Brain pericyte (primary cell): ENCODE data around the gene GPR108.
"Not testable (repeated sequence)": the region's sequence is repeated elsewhere in the genome, so short reads cannot be mapped to it uniquely, and the experiment has no call there.

Experiments used
- DNase-seq: peaks from one replicate; pipeline ENCODE4 v3.0.0-alpha.2; 2012; ENCODE audit warnings: low read depth, low spot score

GPR108 gene

GRCh38 chr19:6737284-6737872, at the start of gene GPR108:
Gene GPR108 (minus strand): TSS chr19:6737580. CDS start chr19:6737576, 4 bp downstream.
- peak; percentile 100 for DNase-seq

DNA sequence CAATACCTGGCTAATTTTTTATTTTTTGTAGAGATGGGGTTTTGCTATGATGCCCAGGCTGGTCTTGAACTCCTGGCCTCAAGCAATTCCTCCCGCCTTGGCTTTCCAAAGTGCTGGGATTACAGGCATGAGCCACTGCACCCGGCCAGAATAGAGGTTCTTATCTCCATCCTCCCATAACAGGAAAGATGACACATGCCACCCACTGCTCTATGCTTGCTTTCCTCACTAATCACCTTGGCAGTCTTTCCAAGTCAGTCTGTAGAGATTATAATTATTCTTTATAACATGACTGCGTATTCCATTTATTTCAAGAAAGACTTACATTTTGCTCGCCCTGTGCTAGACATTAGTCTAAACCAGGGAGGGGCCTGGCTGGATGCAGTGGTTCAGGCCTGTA, 41.8 kb upstream of the GPR108 start:
- DNase-seq, result no peak

- DNase-seq, result no peak
Measured at GRCh38 chr19:6778386-6778785, 41.0 kb upstream of the GPR108 start.

DNA sequence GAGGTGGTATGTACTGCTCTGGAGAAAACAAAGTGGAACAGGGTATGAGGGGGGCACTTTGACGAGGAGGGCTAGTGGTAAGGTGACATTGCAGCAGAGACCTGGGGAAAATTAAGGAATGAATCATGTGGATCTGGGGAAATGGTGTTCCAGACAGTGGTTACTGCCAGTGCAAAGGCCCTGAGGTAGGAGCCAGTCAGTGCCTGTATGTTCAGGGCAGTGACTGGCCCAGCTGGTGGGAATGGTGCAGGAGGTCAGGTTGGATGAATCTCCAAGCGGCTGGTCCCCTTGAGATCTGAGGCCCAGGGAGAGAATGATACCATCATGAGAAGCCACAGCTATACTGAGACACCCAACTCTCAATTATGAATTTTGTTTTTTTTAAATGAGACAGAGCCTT, 40.1 kb upstream of the GPR108 start:
- no peak for DNase-seq

GRCh38 chr19:6776999-6777398, 39.6 kb upstream of the GPR108 start:
- DNase-seq, result no peak

- DNase-seq, result not testable (repeated sequence)
Measured at GRCh38 chr19:6776045-6776444, 38.7 kb upstream of the GPR108 start.

- no peak for DNase-seq
Measured at GRCh38 chr19:6774821-6775707, 37.7 kb upstream of the GPR108 start.

DNA sequence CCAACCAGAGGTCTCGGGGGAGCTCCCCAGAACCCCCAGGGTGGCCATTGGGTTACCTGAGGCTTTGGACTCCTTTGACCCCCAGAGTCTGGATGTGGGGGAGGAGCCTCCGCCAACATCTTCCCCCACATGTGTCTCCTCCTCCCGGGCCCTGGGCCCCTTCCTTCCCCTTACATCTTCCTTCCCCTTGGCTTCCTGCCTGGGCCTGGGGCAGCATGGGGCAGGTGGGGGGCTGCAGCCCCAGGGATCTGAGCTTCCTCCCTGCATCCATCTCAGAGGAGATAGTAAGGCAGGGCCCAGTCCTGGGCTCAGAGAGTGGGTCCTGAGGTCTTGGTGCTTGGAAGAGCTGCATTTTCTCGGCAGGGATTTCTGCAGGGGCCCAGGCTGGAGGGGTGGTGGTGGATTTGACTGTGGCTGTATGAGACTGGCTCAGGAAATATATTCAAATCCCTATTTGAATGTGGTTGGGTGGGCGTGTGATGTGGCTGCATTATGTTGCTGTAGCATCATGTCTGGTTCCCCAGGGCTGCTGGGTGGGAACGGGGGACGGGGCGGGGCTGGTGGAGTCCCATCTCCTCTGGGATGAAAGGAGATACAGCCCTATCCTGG, 36.0 kb upstream of the GPR108 start:
- no peak for DNase-seq

DNA sequence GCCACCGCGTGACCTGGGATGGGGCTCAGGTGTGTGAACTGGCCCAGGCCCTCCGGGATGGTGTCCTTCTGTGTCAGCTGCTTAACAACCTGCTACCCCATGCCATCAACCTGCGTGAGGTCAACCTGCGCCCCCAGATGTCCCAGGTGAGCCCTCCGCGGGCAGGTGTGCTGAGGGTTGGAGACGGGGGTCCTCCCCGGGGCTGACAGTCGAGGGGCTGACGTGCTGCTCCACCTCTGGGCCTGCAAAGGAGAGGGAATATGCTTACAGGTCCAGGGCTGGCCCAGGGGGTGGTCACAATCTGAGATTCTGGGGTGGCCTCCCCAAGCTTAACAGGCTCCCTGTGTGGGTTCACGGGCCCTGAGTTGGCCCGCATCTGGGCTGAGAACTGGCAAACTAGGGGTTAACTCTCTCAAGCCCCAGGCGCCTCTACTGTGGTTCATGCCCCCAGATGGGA, 35.5 kb upstream of the GPR108 start:
- no peak for DNase-seq

DNA sequence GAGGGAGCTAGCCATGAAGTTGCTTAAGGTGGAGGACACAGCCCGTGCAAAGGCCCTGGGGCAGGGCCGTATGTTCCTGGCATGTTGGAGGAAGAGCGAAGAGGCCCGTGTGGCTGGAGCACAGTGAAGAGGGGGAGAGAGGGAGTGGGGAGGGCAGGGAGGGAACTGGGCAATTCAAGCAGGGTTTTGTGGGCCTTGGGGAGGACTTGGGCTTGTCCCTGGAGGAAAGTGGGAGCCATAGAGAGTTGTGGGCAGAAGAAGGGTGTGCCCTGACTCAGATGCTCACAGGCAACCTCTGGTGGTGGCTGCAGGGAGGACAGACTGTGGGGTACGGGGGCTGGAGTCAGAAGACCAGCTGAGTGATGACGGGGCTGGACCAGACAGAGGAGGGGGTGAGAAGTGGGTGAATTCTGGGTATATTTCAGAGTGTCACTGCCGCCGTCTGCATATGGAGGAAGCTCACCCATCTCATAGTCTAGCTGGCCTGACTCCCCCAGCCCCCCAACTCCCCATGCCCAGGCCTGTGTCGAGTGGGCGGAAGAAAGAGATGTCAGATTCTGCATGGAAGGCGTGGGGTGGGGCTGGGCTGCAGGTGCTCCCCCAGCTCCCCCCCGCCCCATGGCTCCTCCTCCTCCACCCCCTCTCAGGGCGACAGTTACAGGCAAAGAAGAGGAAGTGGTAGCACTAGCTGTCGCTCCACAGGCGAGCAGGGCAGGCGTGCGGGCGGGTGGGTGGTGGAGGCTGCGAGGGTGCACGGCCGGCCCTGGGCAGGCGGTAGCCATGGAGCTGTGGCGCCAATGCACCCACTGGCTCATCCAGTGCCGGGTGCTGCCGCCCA, 34.9 kb upstream of the GPR108 start, which contains the start of gene VAV1:
VAV1 (plus strand) TSS at position 681 of the 838 bp plus-strand sequence; CDS start at position 781, 100 bp downstream.
- DNase-seq, result no peak

- DNase-seq, result not testable (repeated sequence)
Measured at GRCh38 chr19:6771648-6772027, 34.3 kb upstream of the GPR108 start.

GRCh38 chr19:6769006-6769619, 31.7 kb upstream of the GPR108 start:
- DNase-seq, result no peak

DNA sequence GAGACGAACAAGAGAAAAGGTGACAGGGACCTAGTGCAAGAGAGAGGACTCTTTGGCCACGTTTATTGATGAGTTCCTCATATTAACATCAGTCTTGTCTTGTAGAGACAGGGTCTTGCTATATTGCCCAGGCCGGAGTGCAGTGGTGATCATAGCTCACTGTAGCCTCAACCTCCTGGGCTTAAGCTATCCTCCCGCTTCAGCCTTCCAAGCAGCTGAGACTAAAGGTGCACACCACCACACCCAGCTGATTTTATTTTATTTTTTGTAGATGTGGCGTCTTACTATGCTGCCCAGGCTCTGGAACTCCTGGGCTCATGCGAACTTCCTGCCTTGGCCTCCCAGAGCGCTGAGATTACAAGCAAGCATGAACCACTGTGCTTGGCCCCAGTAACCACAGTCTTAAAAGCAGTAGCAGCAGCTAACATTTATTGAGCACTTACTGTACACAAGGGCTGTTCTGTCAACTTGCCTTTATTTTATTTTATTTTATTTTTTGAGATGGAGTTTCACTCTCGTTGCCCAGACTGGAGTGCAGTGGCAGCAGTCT, 30.9 kb upstream of the GPR108 start:
- no peak for DNase-seq

GRCh38 chr19:6767357-6768235, 30.2 kb upstream of the GPR108 start, which contains the start of gene SH2D3A:
Gene SH2D3A (minus strand): TSS chr19:6767435. CDS start chr19:6763748, 3,687 bp downstream.
- DNase-seq, result no peak

GRCh38 chr19:6767081-6767356, 29.6 kb upstream of the GPR108 start:
- DNase-seq, result no peak

DNA sequence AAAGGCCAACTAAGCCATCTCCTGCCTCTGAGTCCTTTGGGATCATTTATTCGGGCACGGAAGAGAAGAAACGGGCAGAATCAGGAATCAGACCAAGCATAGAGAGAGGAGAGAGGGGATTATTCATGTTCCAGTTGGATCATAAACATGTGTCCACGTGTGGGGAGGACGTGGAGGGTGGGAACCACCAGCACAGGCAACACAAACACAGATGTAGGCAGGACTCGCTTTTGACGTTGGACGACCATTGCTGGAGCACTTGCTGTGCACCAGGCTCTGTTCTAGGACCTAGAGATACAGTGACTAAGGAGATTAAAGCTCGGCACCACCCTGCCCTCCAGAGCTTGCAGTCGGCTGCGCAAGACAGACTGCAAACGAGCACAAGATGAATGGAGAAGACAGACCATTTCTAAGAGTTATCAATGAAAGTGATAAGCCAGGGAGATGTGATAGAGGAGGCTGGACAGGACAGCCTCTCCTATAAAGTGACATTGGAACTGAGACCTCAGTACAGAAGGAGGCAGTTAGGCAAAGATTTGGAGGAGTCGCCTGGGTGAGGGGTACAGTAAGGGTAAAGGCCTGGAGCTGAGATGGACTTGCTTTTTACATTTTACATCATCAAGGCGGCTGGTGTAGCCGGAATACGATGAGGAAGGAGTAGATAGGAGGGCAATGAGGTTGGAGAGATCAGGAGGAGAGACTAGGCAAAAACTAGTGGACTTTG, 29.1 kb upstream of the GPR108 start:
- no peak for DNase-seq

- no peak for DNase-seq
Measured at GRCh38 chr19:6765738-6766356, 28.5 kb upstream of the GPR108 start.

GRCh38 chr19:6762253-6762797, 24.9 kb upstream of the GPR108 start:
- not testable (repeated sequence) for DNase-seq
